Nephron (organoid): ENCODE data around the gene GCLM.

Experiments used
- H3K27ac Mint-ChIP-seq, 3 experiments: 2 replicates each; pipeline ENCODE4 v1.8.0; 2020; ENCODE audit warnings: mixed read lengths in 3 of 3, mild to moderate bottlenecking in 2 of 3, moderate library complexity in 1 of 3
- H3K27me3 Mint-ChIP-seq: 2 replicates; pipeline ENCODE4 v1.8.0; 2021; ENCODE audit warnings: low read depth, mild to moderate bottlenecking, moderate library complexity, mixed read lengths
- H3K36me3 Mint-ChIP-seq: 2 replicates; pipeline ENCODE4 v1.8.0; 2020; ENCODE audit warnings: low read depth, mixed read lengths
- H3K4me1 Mint-ChIP-seq: 2 replicates; pipeline ENCODE4 v1.8.0; 2020; ENCODE audit warnings: mixed read lengths
- H3K4me3 Mint-ChIP-seq, 3 experiments: 2 replicates each; pipeline ENCODE4 v1.8.0; 2020; ENCODE audit warnings: mild to moderate bottlenecking in 3 of 3, mixed read lengths in 3 of 3, moderate library complexity in 2 of 3
- H3K9me3 Mint-ChIP-seq: 2 replicates; pipeline ENCODE4 v1.8.0; 2020; ENCODE audit warnings: mixed read lengths
- CTCF ChIP-seq, 3 experiments: fragments of 200-600 bp; sonication (generic); IDR thresholded peaks; one replicate each; pipeline ENCODE4 v1.5.0; 2021; ENCODE audit warnings: antibody characterized with exemption in 3 of 3; ENCODE audit not compliant: unreplicated experiment in 3 of 3

Gene GCLM

DNA sequence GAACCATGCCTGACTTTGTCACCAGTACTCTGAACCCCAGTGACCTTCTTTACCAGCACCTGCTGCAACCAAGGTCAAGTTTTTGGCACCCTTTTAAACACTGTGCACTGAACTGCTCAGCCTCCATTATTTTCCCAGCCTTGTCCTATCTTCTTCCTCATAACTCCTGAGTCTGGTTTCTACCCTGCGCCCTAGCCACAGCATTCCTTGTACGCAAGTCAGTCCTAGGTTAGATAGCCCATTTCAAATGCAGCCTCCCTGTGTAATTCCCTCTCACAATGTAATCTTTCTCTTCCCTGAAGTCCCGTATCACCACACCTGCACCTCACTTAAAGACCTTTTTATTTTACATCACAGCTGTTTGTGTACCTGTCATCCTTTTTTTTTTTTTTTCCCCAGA is 67.5 kb downstream of the GCLM start:
- peaks cover 12% of the 10 kb centered on the region for H3K4me1 Mint-ChIP-seq
- no peak overlapping the region for H3K4me3 Mint-ChIP-seq
- peaks cover under 1% of the 10 kb centered on the region for H3K9me3 Mint-ChIP-seq
- peaks cover 5% of the 10 kb centered on the region for H3K36me3 Mint-ChIP-seq
- no peak for TF ChIP-seq CTCF (IDR thresholded peaks at IDR 0.05; ENCODE audit: unreplicated experiment in 3 of 3)
- no peak overlapping the region for H3K27ac Mint-ChIP-seq
- H3K27me3 Mint-ChIP-seq, result peaks cover 8% of the 10 kb centered on the region

GRCh38 chr1:93840956-93841482 is 68.2 kb downstream of the GCLM start:
- H3K4me3 Mint-ChIP-seq, result no peak overlapping the region
- H3K4me1 Mint-ChIP-seq, result peaks cover 11% of the 10 kb centered on the region
- TF ChIP-seq CTCF (IDR thresholded peaks at IDR 0.05; ENCODE audit: unreplicated experiment in 3 of 3), result no peak
- no peak overlapping the region for H3K27ac Mint-ChIP-seq
- peaks cover 7% of the 10 kb centered on the region for H3K9me3 Mint-ChIP-seq
- peaks cover 8% of the 10 kb centered on the region for H3K27me3 Mint-ChIP-seq
- H3K36me3 Mint-ChIP-seq, result peaks cover 5% of the 10 kb centered on the region

DNA sequence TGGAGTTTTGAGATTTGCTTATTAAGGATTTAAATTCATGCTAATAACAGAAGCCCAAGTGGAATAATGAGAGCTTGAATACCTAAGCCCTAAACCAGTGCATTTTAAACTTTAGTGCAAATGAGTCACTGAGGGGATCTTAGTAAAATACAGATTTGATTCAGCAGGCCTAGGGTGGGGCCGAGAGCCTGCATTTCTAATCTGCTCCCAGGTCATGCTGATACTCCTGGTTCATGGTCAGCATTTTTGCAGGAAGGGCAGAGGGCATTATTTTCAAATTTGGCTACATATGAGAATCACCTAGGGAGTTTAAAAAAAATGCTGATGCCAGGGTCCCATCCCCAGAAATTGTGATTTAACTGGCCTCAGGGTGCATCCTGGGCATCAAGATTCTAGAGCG is 69.5 kb downstream of the GCLM start:
- H3K36me3 Mint-ChIP-seq, result peaks cover 13% of the 10 kb centered on the region
- peaks cover 4% of the 10 kb centered on the region for H3K4me1 Mint-ChIP-seq
- no peak overlapping the region for H3K27ac Mint-ChIP-seq

GRCh38 chr1:93839307-93839706 is 69.9 kb downstream of the GCLM start:
- Mint-ChIP-seq H3K9me3 (peaks cover 18% of the 10 kb centered on the region), H3K36me3 (peaks cover 17% of the 10 kb centered on the region), H3K4me3 (no peak overlapping the region), H3K4me1 (peaks cover 2% of the 10 kb centered on the region), H3K27ac (no peak overlapping the region), H3K27me3 (peaks cover 8% of the 10 kb centered on the region)
- TF ChIP-seq CTCF (IDR thresholded peaks at IDR 0.05; ENCODE audit: unreplicated experiment in 3 of 3), result no peak

More for the DNA sequence above, 69.5 kb downstream of the GCLM start:
- TF ChIP-seq CTCF (IDR thresholded peaks at IDR 0.05; ENCODE audit: unreplicated experiment in 3 of 3), result no peak
- H3K9me3 Mint-ChIP-seq, result peaks cover 13% of the 10 kb centered on the region
- H3K27me3 Mint-ChIP-seq, result peaks cover 8% of the 10 kb centered on the region
- no peak overlapping the region for H3K4me3 Mint-ChIP-seq

GRCh38 chr1:93837961-93838360 is 71.3 kb downstream of the GCLM start:
- no peaks in the 10 kb centered on the region for H3K4me1 Mint-ChIP-seq
- peaks cover 26% of the 10 kb centered on the region for H3K9me3 Mint-ChIP-seq
- no peak for TF ChIP-seq CTCF (IDR thresholded peaks at IDR 0.05; ENCODE audit: unreplicated experiment in 3 of 3)
- no peak overlapping the region for H3K27ac Mint-ChIP-seq
- H3K36me3 Mint-ChIP-seq, result peaks cover 24% of the 10 kb centered on the region
- H3K4me3 Mint-ChIP-seq, result no peak overlapping the region
- peaks cover 8% of the 10 kb centered on the region for H3K27me3 Mint-ChIP-seq
